GM23338 (cell line): Measurements from ENCODE around the gene GARS1. TPM values are rescaled to one million over a fixed set of nuclear protein-coding genes. Genes with fewer than 3 reads are reported as not detected.

ENCODE experiments used
- ATAC-seq: fragments of 200-7000 bp; cut with Tn5 transposase; 3 replicates; pipeline ENCODE4 v1.9.1; 2020
- DNase-seq: peaks from one replicate; pipeline ENCODE4 v3.0.0-alpha.2; 2015; ENCODE audit warnings: low spot score
- H2AFZ ChIP-seq: fragments of 200-600 bp; sonication (generic); 2 replicates; pipeline ENCODE4 v1.8.0; 2016; ENCODE audit warnings: antibody characterized with exemption, mild to moderate bottlenecking, moderate library complexity
- H3F3A ChIP-seq: fragments of 200-600 bp; sonication (generic); replicated peaks from 2 replicates; pipeline ENCODE4 v1.8.0; 2017; ENCODE audit warnings: antibody characterized with exemption, mixed run types, low read depth
- H3K27ac ChIP-seq: fragments of 200-600 bp; sonication (generic); 2 replicates; pipeline ENCODE4 v1.6.1; 2016; ENCODE audit warnings: low read depth
- H3K27me3 ChIP-seq: fragments of 200-600 bp; sonication (generic); 2 replicates; pipeline ENCODE4 v1.8.0; 2016; ENCODE audit warnings: mild to moderate bottlenecking, mixed run types, moderate library complexity; ENCODE audit not compliant: insufficient read depth
- H3K36me3 ChIP-seq: fragments of 200-600 bp; sonication (generic); 2 replicates; pipeline ENCODE4 v1.8.0; 2016; ENCODE audit warnings: mild to moderate bottlenecking; ENCODE audit not compliant: insufficient read depth
- H3K4me1 ChIP-seq: fragments of 200-600 bp; sonication (generic); 2 replicates; pipeline ENCODE4 v1.8.0; 2016; ENCODE audit warnings: mild to moderate bottlenecking, moderate library complexity; ENCODE audit not compliant: insufficient read depth
- H3K4me2 ChIP-seq: fragments of 200-600 bp; sonication (generic); 2 replicates; pipeline ENCODE4 v1.7.1; 2017; ENCODE audit warnings: mixed run types
- H3K4me3 ChIP-seq: fragments of 200-600 bp; sonication (generic); 2 replicates; pipeline ENCODE4 v1.6.1; 2016; ENCODE audit warnings: mixed run types
- H3K79me2 ChIP-seq: fragments of 200-600 bp; sonication (generic); replicated peaks from 2 replicates; pipeline ENCODE4 v1.8.0; 2017; ENCODE audit warnings: mild to moderate bottlenecking; ENCODE audit not compliant: insufficient read depth
- H3K9me2 ChIP-seq: fragments of 200-600 bp; sonication (generic); 2 replicates; pipeline ENCODE4 v1.8.0; 2017; ENCODE audit not compliant: insufficient read depth
- H4K20me1 ChIP-seq: fragments of 200-600 bp; sonication (generic); replicated peaks from 2 replicates; pipeline ENCODE4 v1.8.0; 2017; ENCODE audit warnings: mild to moderate bottlenecking; ENCODE audit not compliant: insufficient read depth
- H3K27ac Mint-ChIP-seq: 2 replicates; pipeline ENCODE4 v1.8.0; 2020; ENCODE audit warnings: inconsistent platforms, mild to moderate bottlenecking, moderate library complexity, mixed read lengths
- H3K27me3 Mint-ChIP-seq: 3 replicates; pipeline ENCODE4 v1.8.0; 2022; ENCODE audit warnings: low read depth, mild to moderate bottlenecking, moderate library complexity, mixed read lengths, inconsistent platforms; ENCODE audit not compliant: insufficient read depth, poor library complexity
- H3K36me3 Mint-ChIP-seq: 3 replicates; pipeline ENCODE4 v1.8.0; 2021; ENCODE audit warnings: low read depth, mild to moderate bottlenecking, inconsistent platforms, moderate library complexity, mixed read lengths
- H3K4me1 Mint-ChIP-seq: 3 replicates; pipeline ENCODE4 v1.8.0; 2020; ENCODE audit warnings: mild to moderate bottlenecking, inconsistent platforms, mixed read lengths
- H3K4me3 Mint-ChIP-seq: 3 replicates; pipeline ENCODE4 v1.8.0; 2021; ENCODE audit warnings: moderate library complexity, mild to moderate bottlenecking, inconsistent platforms, mixed read lengths
- H3K9me3 Mint-ChIP-seq: 3 replicates; pipeline ENCODE4 v1.8.0; 2020; ENCODE audit warnings: moderate library complexity, mild to moderate bottlenecking, inconsistent platforms, mixed read lengths
- CREB1 ChIP-seq: fragments of 250-450 bp; sonication (Bioruptor Pico); IDR thresholded peaks from 2 replicates; pipeline ENCODE4 v1.5.0; 2020; ENCODE audit warnings: low read depth, mild to moderate bottlenecking, moderate library complexity
- EZH2 ChIP-seq: fragments of 200-600 bp; sonication (generic); IDR thresholded peaks from one replicate; pipeline ENCODE4 v1.8.0; 2017; ENCODE audit warnings: antibody characterized with exemption, mild to moderate bottlenecking, low read depth; ENCODE audit not compliant: unreplicated experiment
- EZH2phosphoT487 ChIP-seq: fragments of 200-600 bp; sonication (generic); IDR thresholded peaks from one replicate; pipeline ENCODE4 v1.8.1; 2018; ENCODE audit warnings: antibody characterized with exemption; ENCODE audit not compliant: unreplicated experiment
- JUNB ChIP-seq: IDR thresholded peaks from one replicate; pipeline ENCODE4 v1.6.1; 2016; ENCODE audit warnings: antibody characterized with exemption; ENCODE audit not compliant: unreplicated experiment
- NANOG ChIP-seq: IDR thresholded peaks from 2 replicates; pipeline ENCODE4 v1.6.1; 2016; ENCODE audit warnings: antibody characterized with exemption, borderline replicate concordance
- POLR2AphosphoS5 ChIP-seq: IDR thresholded peaks from 2 replicates; pipeline ENCODE4 v1.6.1; 2016; ENCODE audit warnings: antibody characterized with exemption, low read depth
- STAT1 ChIP-seq: IDR thresholded peaks from one replicate; pipeline ENCODE4 v1.6.1; 2016; ENCODE audit warnings: antibody characterized with exemption; ENCODE audit not compliant: unreplicated experiment
- ZNF114 ChIP-seq: fragments of 250-450 bp; sonication (Bioruptor Pico); IDR thresholded peaks from 2 replicates; pipeline ENCODE4 v1.5.0; 2020; ENCODE audit warnings: mild to moderate bottlenecking, moderate library complexity
- ZNF331 ChIP-seq: fragments of 250-450 bp; sonication (Bioruptor Pico); IDR thresholded peaks from 2 replicates; pipeline ENCODE4 v1.5.0; 2020; ENCODE audit warnings: low read depth, mild to moderate bottlenecking, moderate library complexity
- ZNF462 ChIP-seq: fragments of 250-450 bp; sonication (Bioruptor Pico); IDR thresholded peaks from 2 replicates; pipeline ENCODE4 v1.5.0; 2020; ENCODE audit warnings: mild to moderate bottlenecking, moderate library complexity
- polyA plus RNA-seq: library from polyadenylated mRNA; unstranded; fragments of >200 nt; fragmentation: Nextera tagmentation; extraction: Ambion mirVana; gene quantifications from 2 replicates; pipeline ENCODE4 v1.2.1, GENCODE V29; 2016
- total RNA-seq: library from RNA; depleted of rRNA; stranded (reverse); fragments of >200 nt; shearing (Covaris generic); gene quantifications from 2 replicates; pipeline ENCODE4 v1.2.3, GENCODE V29; 2014
- TF ChIP-seq, protein P1 (sequence below), 2 experiments: fragments of 200-600 bp in 1 of 2; sonication (generic) in 1 of 2; conservative IDR thresholded peaks; 2 replicates each; pipeline versions ENCODE4 v1.5.1 to v1.6.1; 2016 to 2017; ENCODE audit warnings: antibody characterized with exemption in 2 of 2, low read depth in 2 of 2, mild to moderate bottlenecking in 2 of 2, moderate library complexity in 1 of 2
- TF ChIP-seq, protein P2 (sequence below): IDR thresholded peaks from one replicate; pipeline ENCODE4 v1.6.1; 2018; ENCODE audit warnings: antibody characterized with exemption; ENCODE audit not compliant: unreplicated experiment
- TF ChIP-seq, protein P3 (sequence below): IDR thresholded peaks from 2 replicates; pipeline ENCODE4 v1.6.1; 2016; ENCODE audit warnings: antibody characterized with exemption

Gene GARS1
- total and polyA plus RNA-seq, 2 experiments from 2014 or later: 207 to 241 TPM

DNA sequence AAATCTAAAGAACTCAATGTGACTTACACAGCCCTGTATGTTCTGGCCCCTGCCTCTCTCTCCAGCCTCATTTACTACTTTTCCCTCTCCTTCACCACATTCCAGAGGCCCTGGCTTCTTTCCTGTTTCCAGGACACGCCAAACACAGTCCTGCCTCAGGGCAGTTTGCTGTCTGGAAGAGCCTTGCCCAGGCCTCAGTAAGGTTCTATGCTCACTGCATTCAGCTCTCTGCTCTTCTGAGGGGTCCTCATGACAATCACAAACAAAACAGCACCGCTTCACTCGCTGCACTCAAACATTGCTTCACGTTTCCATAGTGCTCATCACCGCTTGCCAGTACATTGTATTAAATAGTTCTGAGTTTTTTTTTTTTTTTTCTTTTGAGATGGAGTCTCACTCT is 35.1 kb upstream of the GARS1 start:
- H3K9me2 ChIP-seq: peaks cover 6% of the 10 kb centered on the region; the same call in 1 of the 2 replicates
- no peak overlapping the region for H2AFZ ChIP-seq
- H3F3A ChIP-seq: no peaks in the 10 kb centered on the region
- peaks cover 9% of the 10 kb centered on the region for H3K4me1 ChIP-seq
- H3K27ac ChIP-seq: no peak overlapping the region
- Mint-ChIP-seq H3K27me3 (no peaks in the 10 kb centered on the region), H3K4me1 (peaks cover 2% of the 10 kb centered on the region; the same call in 1 of the 3 replicates), H3K4me3 (no peak overlapping the region), H3K9me3 (no peaks in the 10 kb centered on the region), H3K27ac (no peak overlapping the region), H3K36me3 (no peaks in the 10 kb centered on the region; the same call in 2 of the 3 replicates)
- H3K4me2 ChIP-seq: no peak overlapping the region
- ATAC-seq: no peak
- no peaks in the 10 kb centered on the region for H3K27me3 ChIP-seq
- H4K20me1 ChIP-seq: no peaks in the 10 kb centered on the region
- TF ChIP-seq EZH2 (no peak), ZNF331 (CRISPR knock-in tag) (no peak), POLR2AphosphoS5 (no peak), CREB1 (CRISPR knock-in tag) (no peak), JUNB (no peak), ZNF462 (no peak), ZNF114 (CRISPR knock-in tag) (no peak), NANOG (no peak), STAT1 (no peak), EZH2phosphoT487 (no peak)
- TF ChIP-seq, protein P1, sequence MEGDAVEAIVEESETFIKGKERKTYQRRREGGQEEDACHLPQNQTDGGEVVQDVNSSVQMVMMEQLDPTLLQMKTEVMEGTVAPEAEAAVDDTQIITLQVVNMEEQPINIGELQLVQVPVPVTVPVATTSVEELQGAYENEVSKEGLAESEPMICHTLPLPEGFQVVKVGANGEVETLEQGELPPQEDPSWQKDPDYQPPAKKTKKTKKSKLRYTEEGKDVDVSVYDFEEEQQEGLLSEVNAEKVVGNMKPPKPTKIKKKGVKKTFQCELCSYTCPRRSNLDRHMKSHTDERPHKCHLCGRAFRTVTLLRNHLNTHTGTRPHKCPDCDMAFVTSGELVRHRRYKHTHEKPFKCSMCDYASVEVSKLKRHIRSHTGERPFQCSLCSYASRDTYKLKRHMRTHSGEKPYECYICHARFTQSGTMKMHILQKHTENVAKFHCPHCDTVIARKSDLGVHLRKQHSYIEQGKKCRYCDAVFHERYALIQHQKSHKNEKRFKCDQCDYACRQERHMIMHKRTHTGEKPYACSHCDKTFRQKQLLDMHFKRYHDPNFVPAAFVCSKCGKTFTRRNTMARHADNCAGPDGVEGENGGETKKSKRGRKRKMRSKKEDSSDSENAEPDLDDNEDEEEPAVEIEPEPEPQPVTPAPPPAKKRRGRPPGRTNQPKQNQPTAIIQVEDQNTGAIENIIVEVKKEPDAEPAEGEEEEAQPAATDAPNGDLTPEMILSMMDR (conservative IDR thresholded peaks at IDR 0.05; ENCODE audit: low read depth in 2 of 2): no peak
- TF ChIP-seq, protein P2, sequence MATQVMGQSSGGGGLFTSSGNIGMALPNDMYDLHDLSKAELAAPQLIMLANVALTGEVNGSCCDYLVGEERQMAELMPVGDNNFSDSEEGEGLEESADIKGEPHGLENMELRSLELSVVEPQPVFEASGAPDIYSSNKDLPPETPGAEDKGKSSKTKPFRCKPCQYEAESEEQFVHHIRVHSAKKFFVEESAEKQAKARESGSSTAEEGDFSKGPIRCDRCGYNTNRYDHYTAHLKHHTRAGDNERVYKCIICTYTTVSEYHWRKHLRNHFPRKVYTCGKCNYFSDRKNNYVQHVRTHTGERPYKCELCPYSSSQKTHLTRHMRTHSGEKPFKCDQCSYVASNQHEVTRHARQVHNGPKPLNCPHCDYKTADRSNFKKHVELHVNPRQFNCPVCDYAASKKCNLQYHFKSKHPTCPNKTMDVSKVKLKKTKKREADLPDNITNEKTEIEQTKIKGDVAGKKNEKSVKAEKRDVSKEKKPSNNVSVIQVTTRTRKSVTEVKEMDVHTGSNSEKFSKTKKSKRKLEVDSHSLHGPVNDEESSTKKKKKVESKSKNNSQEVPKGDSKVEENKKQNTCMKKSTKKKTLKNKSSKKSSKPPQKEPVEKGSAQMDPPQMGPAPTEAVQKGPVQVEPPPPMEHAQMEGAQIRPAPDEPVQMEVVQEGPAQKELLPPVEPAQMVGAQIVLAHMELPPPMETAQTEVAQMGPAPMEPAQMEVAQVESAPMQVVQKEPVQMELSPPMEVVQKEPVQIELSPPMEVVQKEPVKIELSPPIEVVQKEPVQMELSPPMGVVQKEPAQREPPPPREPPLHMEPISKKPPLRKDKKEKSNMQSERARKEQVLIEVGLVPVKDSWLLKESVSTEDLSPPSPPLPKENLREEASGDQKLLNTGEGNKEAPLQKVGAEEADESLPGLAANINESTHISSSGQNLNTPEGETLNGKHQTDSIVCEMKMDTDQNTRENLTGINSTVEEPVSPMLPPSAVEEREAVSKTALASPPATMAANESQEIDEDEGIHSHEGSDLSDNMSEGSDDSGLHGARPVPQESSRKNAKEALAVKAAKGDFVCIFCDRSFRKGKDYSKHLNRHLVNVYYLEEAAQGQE: no peak
- TF ChIP-seq, protein P3, sequence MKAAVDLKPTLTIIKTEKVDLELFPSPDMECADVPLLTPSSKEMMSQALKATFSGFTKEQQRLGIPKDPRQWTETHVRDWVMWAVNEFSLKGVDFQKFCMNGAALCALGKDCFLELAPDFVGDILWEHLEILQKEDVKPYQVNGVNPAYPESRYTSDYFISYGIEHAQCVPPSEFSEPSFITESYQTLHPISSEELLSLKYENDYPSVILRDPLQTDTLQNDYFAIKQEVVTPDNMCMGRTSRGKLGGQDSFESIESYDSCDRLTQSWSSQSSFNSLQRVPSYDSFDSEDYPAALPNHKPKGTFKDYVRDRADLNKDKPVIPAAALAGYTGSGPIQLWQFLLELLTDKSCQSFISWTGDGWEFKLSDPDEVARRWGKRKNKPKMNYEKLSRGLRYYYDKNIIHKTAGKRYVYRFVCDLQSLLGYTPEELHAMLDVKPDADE: no peak
- no peaks in the 10 kb centered on the region for H3K79me2 ChIP-seq
- no peaks in the 10 kb centered on the region for H3K36me3 ChIP-seq
- no peak overlapping the region for H3K4me3 ChIP-seq
- DNase-seq: no peak
